GM12878 (cell line): Measurements from ENCODE around the gene ERCC1. TPM values are rescaled to one million over a fixed set of nuclear protein-coding genes. Genes with fewer than 3 reads are reported as not detected.
A peak's percentile ranks its signal among the peaks of the same experiment; 100 is the strongest.

Experiments used
- ATAC-seq: fragments of 200-7000 bp; cut with Tn5 transposase; 3 replicates; pipeline ENCODE4 v1.9.1; 2020; ENCODE audit warnings: mild to moderate bottlenecking, moderate library complexity
- BruUV-seq: library from RNA; stranded (reverse); fragments of 400-500 nt; replicated peaks from 2 replicates; lab custom pipeline; 2021; lab: Mats Ljungman, UMichigan
- CTCF ChIA-PET: fragments of 300-600 bp; sonication (Branson Sonifier 250); formaldehyde crosslinking; extraction: SDS; loops from one replicate; lab custom pipeline; 2021; ENCODE audit warnings: inconsistent platforms; lab: Yijun Ruan, JAX
- POLR2A ChIA-PET: fragments of 350-600 bp; formaldehyde crosslinking; extraction: SDS; loops from one replicate; lab custom pipeline; 2021; ENCODE audit warnings: inconsistent platforms; lab: Charles Lee
- RAD21 ChIA-PET: fragments of 300-600 bp; sonication (Branson Sonifier 250); formaldehyde crosslinking; loops from one replicate; lab custom pipeline; 2023; ENCODE audit warnings: antibody characterized with exemption; ENCODE audit not compliant: unreplicated experiment; lab: Charles Lee
- SMC1A ChIA-PET: fragments of 300-600 bp; sonication (Branson Sonifier 250); formaldehyde crosslinking; loops from one replicate; lab custom pipeline; 2023; ENCODE audit not compliant: unreplicated experiment, uncharacterized antibody; lab: Charles Lee
- DNase-seq: peaks from one replicate; pipeline ENCODE4 v3.0.0-alpha.2; 2011; ENCODE audit warnings: low read depth, low spot score
- FAIRE-seq: peaks from 3 replicates; lab custom pipeline; 2011; peaks lifted over from hg19 to GRCh38; lab: Jason Lieb, UNC
- H2AFZ ChIP-seq: 2 replicates; pipeline ENCODE4 v1.6.0; 2011; ENCODE audit warnings: low read depth, low read length, control low read depth; ENCODE audit not compliant: control insufficient read depth
- H3K27ac ChIP-seq: 2 replicates; pipeline ENCODE4 v1.5.1; 2011; ENCODE audit warnings: control low read depth; ENCODE audit not compliant: control insufficient read depth, insufficient read depth
- H3K27me3 ChIP-seq, 2 experiments: replicated peaks in 1 of 2; 2 replicates each; pipeline versions ENCODE4 v1.6.0 to v1.6.1; 2011; ENCODE audit warnings: low read length in 1 of 2; ENCODE audit not compliant: control insufficient read depth in 2 of 2, insufficient read depth in 2 of 2
- H3K36me3 ChIP-seq, 2 experiments: 2 replicates each; pipeline ENCODE4 v1.5.1; 2011; ENCODE audit warnings: low read length in 1 of 2; ENCODE audit not compliant: control insufficient read depth in 2 of 2, insufficient read depth in 2 of 2
- H3K4me1 ChIP-seq: 2 replicates; pipeline ENCODE4 v1.6.1; 2011; ENCODE audit warnings: mild to moderate bottlenecking, low read length, moderate library complexity, mixed read lengths; ENCODE audit not compliant: control insufficient read depth, insufficient read depth
- H3K4me2 ChIP-seq: 2 replicates; pipeline ENCODE4 v1.6.0; 2011; ENCODE audit warnings: control low read depth; ENCODE audit not compliant: control insufficient read depth, insufficient read depth
- H3K4me3 ChIP-seq: fragments of 200-600 bp; sonication (generic); 2 replicates; pipeline ENCODE4 v1.5.1; 2016
- H3K79me2 ChIP-seq: 2 replicates; pipeline ENCODE4 v1.6.0; 2011; ENCODE audit warnings: low read length; ENCODE audit not compliant: control insufficient read depth, insufficient read depth
- H3K9ac ChIP-seq: 2 replicates; pipeline ENCODE4 v1.8.0; 2011; ENCODE audit warnings: low read length, control low read depth, mixed read lengths; ENCODE audit not compliant: control insufficient read depth, insufficient read depth
- H3K9me3 ChIP-seq: replicated peaks from 3 replicates; pipeline ENCODE4 v1.5.1; 2011; ENCODE audit warnings: mild to moderate bottlenecking, low read length; ENCODE audit not compliant: control insufficient read depth, insufficient read depth
- H4K20me1 ChIP-seq: 2 replicates; pipeline ENCODE4 v1.6.0; 2011; ENCODE audit not compliant: control insufficient read depth, insufficient read depth
- CREB1 ChIP-seq: IDR thresholded peaks from 2 replicates; pipeline ENCODE4 v1.6.1; 2012; ENCODE audit warnings: low read depth, mild to moderate bottlenecking, inconsistent platforms
- DPF2 ChIP-seq: fragments of 450-650 bp; IDR thresholded peaks from 2 replicates; pipeline ENCODE4 v1.6.1; 2017; ENCODE audit warnings: mild to moderate bottlenecking
- EED ChIP-seq: sonication (generic); IDR thresholded peaks from 2 replicates; pipeline ENCODE4 v1.6.1; 2016; ENCODE audit warnings: antibody characterized with exemption, low read depth
- KAT2A ChIP-seq: conservative IDR thresholded peaks from 2 replicates; pipeline ENCODE4 v1.6.1; 2011; ENCODE audit warnings: low read depth, low read length; ENCODE audit not compliant: control insufficient read depth
- POLR2A ChIP-seq: IDR thresholded peaks from 2 replicates; pipeline ENCODE4 v1.6.1; 2011; ENCODE audit warnings: low read depth, mild to moderate bottlenecking, low read length
- POLR2AphosphoS2 ChIP-seq: IDR thresholded peaks from 2 replicates; pipeline ENCODE4 v1.6.1; 2011; ENCODE audit warnings: low read depth, mild to moderate bottlenecking, low read length, improper control_type of control experiment, moderate library complexity
- SMAD1 ChIP-seq: fragments of 450-650 bp; IDR thresholded peaks from 2 replicates; pipeline ENCODE4 v1.6.1; 2018; ENCODE audit warnings: mild to moderate bottlenecking, low read depth; ENCODE audit not compliant: partially characterized antibody
- SUZ12 ChIP-seq: fragments of 200-600 bp; sonication (generic); IDR thresholded peaks from one replicate; pipeline ENCODE4 v1.6.1; 2018; ENCODE audit warnings: antibody characterized with exemption, mild to moderate bottlenecking; ENCODE audit not compliant: unreplicated experiment
- TCF7 ChIP-seq: IDR thresholded peaks from 2 replicates; pipeline ENCODE4 v1.6.1; 2014; ENCODE audit warnings: antibody characterized with exemption, borderline replicate concordance
- WGBS: methylation state at CpG from one replicate; pipeline ENCODE4 v1.1.6; 2016; ENCODE audit warnings: low lambda C conversion rate; ENCODE audit not compliant: insufficient replicate concordance, insufficient coverage; ENCODE audit errors: missing lambda C conversion rate; 5-methylcytosine and 5-hydroxymethylcytosine counted together
- in situ Hi-C: fragments of 300-500 bp; cut with MboI; formaldehyde crosslinking; loops from 9 replicates; pipeline ENCODE4 v1.14.3; 2018; ENCODE audit warnings: mixed read lengths
- intact Hi-C: fragments of 100-400 bp; cut with micrococcal nuclease; formaldehyde crosslinking; loops from one replicate; pipeline ENCODE4 v1.14.2; 2022; ENCODE audit not compliant: unreplicated experiment
- polyA plus RNA-seq, 11 experiments: library from polyadenylated mRNA; depleted of rRNA in 4 of 11; unstranded in 6 of 11; stranded (reverse) in 5 of 11; fragments of >200 nt; fragmentation: Nextera tagmentation in 4 of 11; fragmentation: Illumina TruSeq in 1 of 11; extraction: Ambion mirVana in 4 of 11; extraction: Trizol in 1 of 11; gene quantifications; 1 replicate in 1 of 11; 2 replicates in 10 of 11; pipeline versions ENCODE4 v1.2.1 to v1.2.3, GENCODE V29; 2011 to 2016; ENCODE audit warnings: inconsistent platforms in 2 of 11, missing spikeins in 2 of 11, low read depth in 1 of 11
- total RNA-seq, 4 experiments: library from RNA; depleted of rRNA in 3 of 4; stranded (reverse); fragments of >200 nt in 3 of 4; fragmentation: Illumina TruSeq in 1 of 4; extraction: Trizol in 1 of 4; gene quantifications; 2 replicates each; pipeline versions ENCODE4 v1.2.1 to v1.2.3, GENCODE V29; 2013 to 2021
- TF ChIP-seq, protein P1 (sequence below): IDR thresholded peaks from 2 replicates; pipeline ENCODE4 v1.6.1; 2011; ENCODE audit warnings: low read depth, mild to moderate bottlenecking, low read length, moderate library complexity, borderline replicate concordance; ENCODE audit errors: extremely low read depth
- TF ChIP-seq, protein P2 (sequence below): IDR thresholded peaks from 2 replicates; pipeline ENCODE4 v1.6.1; 2012; ENCODE audit warnings: low read depth, low read length, improper control_type of control experiment

Gene ERCC1
- total and polyA plus RNA-seq, 10 of the 15 experiments (the other 5 are each of a cell fraction or from before 2014, with no cell fraction given), result 14.7 to 104 (median 61.1) TPM

DNA sequence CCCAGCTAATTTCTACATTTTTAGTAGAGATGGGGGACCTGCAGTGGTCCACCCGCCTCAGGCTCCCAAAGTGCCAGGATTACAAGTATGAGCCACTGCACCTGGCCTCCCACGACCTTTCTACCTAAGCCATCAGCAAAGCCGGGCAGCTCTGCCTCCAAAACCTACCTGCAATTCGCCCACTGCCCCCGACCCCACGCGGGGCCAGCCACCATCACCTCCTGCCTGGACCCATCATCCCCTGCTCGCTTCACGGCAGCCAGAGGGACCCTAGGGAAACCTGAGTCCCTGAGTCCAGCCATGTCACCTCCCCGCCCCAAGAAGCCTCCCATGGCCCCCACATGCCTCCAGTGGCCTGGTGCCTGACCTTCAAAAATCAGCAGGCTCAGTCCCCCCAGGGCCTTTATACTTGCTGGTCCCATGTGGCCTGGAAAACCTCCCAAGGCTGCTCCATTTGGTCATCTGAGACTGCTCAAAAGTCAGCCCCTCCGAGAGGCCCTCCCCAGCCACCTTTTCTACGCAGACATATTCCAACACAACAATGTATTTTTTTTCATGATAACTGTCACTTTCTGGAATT is 65.4 kb downstream of the ERCC1 start:
- POLR2A ChIA-PET, result no interaction called here
- SMC1A ChIA-PET, result interaction anchor here (0.6 kb wide), 1 partner anchor 9 kb away, joined by 3 read pairs; no protein-coding TSS in a partner anchor
- H3K79me2 ChIP-seq, result no peaks in the 10 kb centered on the region
- H2AFZ ChIP-seq, result no peak overlapping the region
- peaks cover 3 to 5% of the 10 kb centered on the region in 2 experiments; a peak in 3 of 4 replicates for H3K36me3 ChIP-seq
- H3K9me3 ChIP-seq, result no peaks in the 10 kb centered on the region
- no peaks in the 10 kb centered on the region for H4K20me1 ChIP-seq
- H3K4me2 ChIP-seq, result no peak overlapping the region
- BruUV-seq, result TSS peak; percentile 45
- H3K4me3 ChIP-seq, result no peak overlapping the region
- 88% methylated on average over 12 of the region's 12 CpGs for WGBS
- FAIRE-seq (no peak), DNase-seq (no peak), ATAC-seq (no peak)
- intact Hi-C loops (no loop called here), in situ Hi-C loops (no loop called here)
- H3K4me1 ChIP-seq, result no peaks in the 10 kb centered on the region
- H3K27ac ChIP-seq, result no peak overlapping the region
- CTCF ChIA-PET, result no interaction called here
- no peaks in the 10 kb centered on the region for H3K27me3 ChIP-seq
- TF ChIP-seq, protein P1, sequence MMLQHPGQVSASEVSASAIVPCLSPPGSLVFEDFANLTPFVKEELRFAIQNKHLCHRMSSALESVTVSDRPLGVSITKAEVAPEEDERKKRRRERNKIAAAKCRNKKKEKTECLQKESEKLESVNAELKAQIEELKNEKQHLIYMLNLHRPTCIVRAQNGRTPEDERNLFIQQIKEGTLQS, result no peak
- TF ChIP-seq SUZ12 (no peak), SMAD1 (no peak), KAT2A (no peak), POLR2A (no peak), TCF7 (no peak), POLR2AphosphoS2 (no peak), CREB1 (no peak), DPF2 (no peak), EED (no peak)
- TF ChIP-seq, protein P2, sequence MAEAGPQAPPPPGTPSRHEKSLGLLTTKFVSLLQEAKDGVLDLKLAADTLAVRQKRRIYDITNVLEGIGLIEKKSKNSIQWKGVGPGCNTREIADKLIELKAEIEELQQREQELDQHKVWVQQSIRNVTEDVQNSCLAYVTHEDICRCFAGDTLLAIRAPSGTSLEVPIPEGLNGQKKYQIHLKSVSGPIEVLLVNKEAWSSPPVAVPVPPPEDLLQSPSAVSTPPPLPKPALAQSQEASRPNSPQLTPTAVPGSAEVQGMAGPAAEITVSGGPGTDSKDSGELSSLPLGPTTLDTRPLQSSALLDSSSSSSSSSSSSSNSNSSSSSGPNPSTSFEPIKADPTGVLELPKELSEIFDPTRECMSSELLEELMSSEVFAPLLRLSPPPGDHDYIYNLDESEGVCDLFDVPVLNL, result no peak
- RAD21 ChIA-PET, result no interaction called here
- no peak overlapping the region for H3K9ac ChIP-seq
